MG63 (cell line): ENCODE data around the gene PTPN9. TPM values are rescaled to one million over a fixed set of nuclear protein-coding genes. Genes with fewer than 3 reads are reported as not detected.

Experiments
- DNase-seq: peaks from one replicate; pipeline ENCODE4 v3.0.0-alpha.2; 2020
- H3K27me3 ChIP-seq: fragments of 250-450 bp; sonication (Bioruptor Pico); 2 replicates; pipeline ENCODE4 v1.5.1; 2020; ENCODE audit warnings: mild to moderate bottlenecking, moderate library complexity
- H3K36me3 ChIP-seq: fragments of 250-450 bp; sonication (Bioruptor Pico); 2 replicates; pipeline ENCODE4 v1.5.1; 2020; ENCODE audit warnings: mild to moderate bottlenecking, moderate library complexity
- H3K4me3 ChIP-seq: fragments of 250-450 bp; sonication (Bioruptor Pico); 2 replicates; pipeline ENCODE4 v1.5.1; 2020; ENCODE audit warnings: mild to moderate bottlenecking, moderate library complexity
- H3K9me3 ChIP-seq: fragments of 250-450 bp; sonication (Bioruptor Pico); 2 replicates; pipeline ENCODE4 v1.5.1; 2020; ENCODE audit warnings: mild to moderate bottlenecking, moderate library complexity
- total RNA-seq: library from RNA; depleted of rRNA; stranded (reverse); fragments of >200 nt; shearing (Covaris generic); gene quantifications from 2 replicates; pipeline ENCODE4 v1.2.3, GENCODE V29; 2014; ENCODE audit warnings: low replicate concordance; rRNA removed

PTPN9 gene
- total RNA-seq, 1 experiment from 2014 or later = 17.6 TPM

- DNase-seq = no peak
- Histone ChIP-seq H3K9me3 (no peaks in the 10 kb centered on the region), H3K27me3 (no peaks in the 10 kb centered on the region), H3K36me3 (peaks cover 56% of the 10 kb centered on the region), H3K4me3 (no peak overlapping the region)
Observed at GRCh38 chr15:75422554-75422953, 156.6 kb downstream of the PTPN9 start.

DNA sequence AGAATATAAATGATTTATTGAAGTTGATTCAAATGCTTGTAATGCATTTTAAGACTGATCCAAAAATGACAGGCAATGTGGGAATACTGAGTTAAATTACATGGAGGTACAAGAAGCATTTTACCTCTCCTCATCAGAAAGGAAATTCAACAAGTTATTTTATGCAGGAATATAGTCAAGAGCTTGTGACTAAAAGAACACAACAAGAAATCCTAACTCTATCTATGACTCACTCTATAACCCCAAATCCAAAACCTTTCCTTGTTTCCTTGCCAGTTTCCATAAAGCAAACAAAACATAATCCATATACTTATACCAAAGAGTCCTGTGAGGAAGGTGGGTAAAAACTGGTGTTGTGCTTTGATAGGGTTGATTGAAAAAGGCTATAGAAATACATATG is 158.4 kb downstream of the PTPN9 start:
- no peak for DNase-seq
- Histone ChIP-seq H3K27me3 (no peaks in the 10 kb centered on the region), H3K4me3 (no peak overlapping the region), H3K36me3 (peaks cover 51% of the 10 kb centered on the region), H3K9me3 (no peaks in the 10 kb centered on the region)

GRCh38 chr15:75416584-75416983 is 162.5 kb downstream of the PTPN9 start:
- no peak overlapping the region for H3K4me3 ChIP-seq
- H3K9me3 ChIP-seq = no peaks in the 10 kb centered on the region
- no peak for DNase-seq
- H3K27me3 ChIP-seq = no peaks in the 10 kb centered on the region
- peaks cover 46% of the 10 kb centered on the region for H3K36me3 ChIP-seq

Other genes with a start within 250 kb of the PTPN9 start
- gene COMMD4, start 243.3 kb downstream of the PTPN9 start, total RNA-seq = 100 and 144 TPM in 2 replicates
- not detected in 2 replicates for gene NEIL1, start 232.3 kb downstream of the PTPN9 start, total RNA-seq
- 57.8 and 91.1 TPM in 2 replicates for gene MAN2C1, start 210.7 kb downstream of the PTPN9 start, total RNA-seq
- 18.0 and 21.4 TPM in 2 replicates for gene SIN3A, start 127.6 kb downstream of the PTPN9 start, total RNA-seq
- 42.5 and 58.5 TPM in 2 replicates for gene SNUPN, start 46.4 kb upstream of the PTPN9 start, total RNA-seq
- 122 and 150 TPM in 2 replicates for gene IMP3, start 60.9 kb upstream of the PTPN9 start, total RNA-seq
- 13.4 and 20.8 TPM in 2 replicates for gene SNX33, start 68.6 kb upstream of the PTPN9 start, total RNA-seq
- 13.4 and 19.6 TPM in 2 replicates for gene CSPG4, start 133.5 kb upstream of the PTPN9 start, total RNA-seq